Inflammatory macrophage treated with lipopolysaccharide for 1 hour (primary cell): Measurements from ENCODE around the gene GGACT.
"Not testable (repeated sequence)": the region's sequence is repeated elsewhere in the genome, so short reads cannot be mapped to it uniquely, and the experiment has no call there.

Experiments
- DNase-seq, 2 donors: peaks; one replicate each; pipeline ENCODE4 v3.0.0-alpha.2; 2020 to 2022

The GGACT gene

GRCh38 chr13:100528353-100528752 lies 60.2 kb downstream of the GGACT start:
- no peak for DNase-seq

DNA sequence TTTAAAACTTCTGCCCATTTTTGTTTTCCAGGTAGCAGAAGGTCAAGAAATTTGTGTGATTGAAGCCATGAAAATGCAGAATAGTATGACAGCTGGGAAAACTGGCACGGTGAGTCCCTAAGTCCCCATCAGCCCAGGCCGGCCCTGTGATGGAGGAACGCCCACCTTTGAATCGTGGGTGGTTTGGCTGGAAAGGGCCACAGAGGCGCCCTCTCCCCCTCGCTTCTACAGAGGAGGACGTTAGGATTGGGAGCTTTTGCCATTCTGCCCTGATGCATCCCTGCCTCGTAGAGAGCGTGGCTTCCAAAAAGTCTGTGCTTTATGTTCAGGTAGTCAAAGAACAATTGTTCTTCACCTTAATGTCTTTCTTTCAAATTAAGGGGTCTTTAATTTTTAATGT lies 60.9 kb downstream of the GGACT start:
- no peak for DNase-seq

GRCh38 chr13:100526318-100527000 lies 62.1 kb downstream of the GGACT start:
- DNase-seq: no peak

DNA sequence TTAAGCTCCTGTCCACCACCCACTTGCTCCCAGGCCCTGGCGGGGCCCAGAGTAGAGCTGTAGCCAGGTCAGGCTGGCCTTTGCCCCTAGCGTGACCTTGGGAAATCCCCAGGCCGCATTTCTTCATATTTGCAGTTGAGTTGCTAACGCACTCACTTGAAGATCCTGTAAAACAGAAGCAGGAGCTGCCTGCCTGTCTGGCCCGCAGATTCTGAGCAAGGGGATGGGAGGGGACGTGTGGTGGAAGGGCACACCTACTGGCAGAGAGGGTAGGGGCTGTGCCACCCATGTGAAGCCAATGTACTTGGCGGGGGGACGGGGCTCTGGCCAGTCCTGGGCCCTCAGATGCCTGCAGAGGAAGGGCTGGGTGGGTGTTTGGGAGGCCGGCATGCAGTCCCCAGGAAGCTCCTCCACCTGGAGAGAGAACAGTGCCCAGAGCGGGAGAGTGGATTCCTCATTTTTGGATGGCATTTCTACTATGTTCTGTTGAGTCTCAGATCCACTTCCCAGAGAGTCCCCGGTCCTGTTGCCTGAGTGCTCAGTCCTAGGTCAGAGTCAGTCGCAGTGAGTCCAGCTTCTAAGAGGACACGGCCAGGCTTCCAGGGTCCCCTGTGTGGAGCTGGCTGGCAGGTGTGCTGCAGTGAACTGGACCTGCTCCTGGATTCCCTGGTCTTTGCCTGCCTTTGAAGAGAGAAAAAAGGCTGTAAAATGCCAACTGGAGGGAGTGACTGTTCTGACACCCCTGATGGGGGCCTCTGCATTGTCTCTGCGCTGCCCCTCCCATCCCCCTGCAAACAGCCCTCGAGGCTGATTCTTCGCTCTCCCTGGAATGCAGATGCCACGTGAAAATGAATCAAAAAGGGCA lies 62.9 kb downstream of the GGACT start:
- DNase-seq: peak in 1 of 2 donors; percentile 16

DNA sequence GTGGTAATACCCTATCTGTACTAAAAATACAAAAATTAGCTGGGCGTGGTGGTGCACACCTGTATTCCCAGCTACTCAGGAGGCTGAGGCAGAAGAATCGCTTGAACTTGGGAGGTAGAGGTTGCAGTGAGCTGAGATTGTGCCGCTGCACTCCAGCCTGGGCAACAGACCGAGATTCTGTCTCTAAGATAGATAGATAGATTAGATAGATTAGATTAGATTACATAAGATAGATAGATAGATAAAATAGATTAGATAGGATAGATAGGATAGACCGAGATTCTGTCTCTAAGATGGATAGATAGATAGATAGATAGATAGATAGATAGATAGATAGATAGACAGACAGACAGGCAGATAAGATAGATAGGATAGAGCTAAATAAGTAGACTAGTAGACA lies 63.9 kb downstream of the GGACT start:
- not testable (repeated sequence) for DNase-seq

DNA sequence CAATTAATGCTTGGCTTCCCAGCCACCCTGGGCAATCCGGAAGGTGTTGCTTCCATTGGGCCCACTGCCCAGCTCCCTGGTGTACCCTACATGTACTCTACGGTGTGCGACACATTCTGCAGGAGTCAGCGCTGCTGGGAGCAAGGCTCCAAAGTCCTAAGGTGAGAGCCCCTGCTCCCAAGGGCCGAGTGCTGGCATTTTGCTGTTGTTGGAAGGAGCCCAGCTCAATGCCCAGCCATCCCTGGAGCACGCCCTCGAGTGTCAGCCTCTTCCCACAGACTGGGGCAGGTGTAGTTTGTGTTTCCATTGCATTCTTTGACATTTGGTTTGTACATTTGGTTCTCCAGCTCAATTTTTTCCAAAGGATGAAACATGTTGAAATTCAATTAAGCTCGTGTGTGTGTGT lies 64.6 kb downstream of the GGACT start:
- no peak for DNase-seq

DNA sequence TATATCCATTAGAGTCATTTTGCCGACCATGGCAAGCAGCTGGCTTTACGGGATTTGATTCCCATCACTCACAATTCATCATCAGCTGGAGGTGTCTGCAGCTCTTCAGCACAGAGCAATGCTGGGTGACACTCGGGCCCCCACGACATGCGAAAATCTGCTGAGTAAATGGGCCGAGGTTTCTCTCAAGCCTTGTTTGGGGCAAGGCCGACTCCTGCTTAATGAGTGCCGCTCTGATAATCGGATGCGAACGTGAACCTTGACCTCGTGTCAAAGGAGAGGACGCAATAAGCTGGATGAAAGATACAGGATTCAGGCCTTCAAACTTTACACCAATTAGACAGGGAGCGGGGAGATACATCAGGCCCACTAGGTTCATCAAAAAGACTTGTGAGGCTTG lies 65.2 kb downstream of the GGACT start:
- no peak for DNase-seq

DNA sequence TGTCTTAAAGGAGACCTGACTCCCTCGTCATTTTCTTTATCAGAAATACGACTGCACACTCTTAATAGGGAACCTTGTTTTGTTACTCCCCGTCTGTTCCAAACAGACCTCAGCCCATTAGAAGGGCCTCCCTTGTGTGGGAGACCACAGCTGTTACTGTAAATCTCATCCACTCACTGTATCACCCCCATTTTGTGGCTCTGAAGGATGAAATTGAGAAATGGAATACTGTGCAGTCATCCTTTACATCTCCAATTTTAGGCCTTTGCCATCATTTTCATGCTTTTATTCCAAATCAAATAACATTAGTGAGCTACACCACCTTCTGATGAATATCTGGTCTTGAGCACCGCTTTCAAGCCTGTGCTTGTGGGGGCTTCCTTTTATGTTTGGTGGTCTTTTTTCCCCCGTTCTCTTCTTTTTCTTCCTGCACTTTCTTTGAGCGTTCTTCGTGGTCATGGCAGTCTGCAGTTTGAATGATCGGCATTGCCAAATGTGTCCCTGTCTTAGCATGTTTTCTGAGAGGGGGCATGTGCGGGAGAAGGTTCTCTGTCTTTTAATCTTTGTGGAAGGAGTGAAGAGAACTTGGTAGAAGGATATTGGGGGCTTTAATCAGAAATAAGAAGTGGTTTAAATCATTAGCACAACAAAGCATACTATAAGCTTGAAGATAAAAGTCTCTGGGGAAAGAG lies 65.8 kb downstream of the GGACT start:
- no peak for DNase-seq

DNA sequence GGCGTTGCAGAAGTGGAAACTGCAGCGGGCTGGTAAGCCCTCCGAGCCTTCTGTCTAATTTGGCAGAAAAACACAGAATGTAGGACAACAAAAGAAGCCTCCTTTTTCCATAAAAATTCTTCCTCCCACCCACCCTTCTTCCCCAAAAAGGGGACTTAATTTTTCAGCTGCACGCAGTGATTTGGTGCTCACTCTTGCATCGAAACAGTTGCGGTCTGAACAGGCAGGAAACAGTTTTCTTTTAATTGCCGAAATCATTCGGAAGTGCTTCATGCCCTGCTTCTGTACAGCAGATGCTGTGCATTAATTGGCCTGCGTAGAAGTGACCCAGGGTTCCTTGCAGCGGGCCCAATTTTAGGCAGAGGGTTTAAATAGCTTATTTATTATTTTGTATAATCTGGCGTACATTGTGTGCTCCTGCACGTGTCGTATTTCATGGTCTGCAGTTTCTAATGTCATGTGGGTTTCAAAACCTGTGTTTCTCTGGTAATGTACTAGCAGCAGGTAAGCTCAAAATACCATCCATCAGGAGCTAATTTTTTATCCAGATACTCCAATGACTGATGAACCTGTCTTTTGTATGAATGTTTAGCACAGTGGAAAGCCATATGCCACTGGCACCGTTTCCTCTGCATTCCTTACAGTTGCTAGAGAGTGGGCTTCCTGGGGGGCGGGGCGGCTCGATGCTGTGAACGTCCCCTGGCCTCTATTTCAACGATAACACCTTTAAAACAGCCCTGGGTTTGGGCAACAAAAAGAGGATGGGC lies 66.6 kb downstream of the GGACT start:
- DNase-seq: no peak

DNA sequence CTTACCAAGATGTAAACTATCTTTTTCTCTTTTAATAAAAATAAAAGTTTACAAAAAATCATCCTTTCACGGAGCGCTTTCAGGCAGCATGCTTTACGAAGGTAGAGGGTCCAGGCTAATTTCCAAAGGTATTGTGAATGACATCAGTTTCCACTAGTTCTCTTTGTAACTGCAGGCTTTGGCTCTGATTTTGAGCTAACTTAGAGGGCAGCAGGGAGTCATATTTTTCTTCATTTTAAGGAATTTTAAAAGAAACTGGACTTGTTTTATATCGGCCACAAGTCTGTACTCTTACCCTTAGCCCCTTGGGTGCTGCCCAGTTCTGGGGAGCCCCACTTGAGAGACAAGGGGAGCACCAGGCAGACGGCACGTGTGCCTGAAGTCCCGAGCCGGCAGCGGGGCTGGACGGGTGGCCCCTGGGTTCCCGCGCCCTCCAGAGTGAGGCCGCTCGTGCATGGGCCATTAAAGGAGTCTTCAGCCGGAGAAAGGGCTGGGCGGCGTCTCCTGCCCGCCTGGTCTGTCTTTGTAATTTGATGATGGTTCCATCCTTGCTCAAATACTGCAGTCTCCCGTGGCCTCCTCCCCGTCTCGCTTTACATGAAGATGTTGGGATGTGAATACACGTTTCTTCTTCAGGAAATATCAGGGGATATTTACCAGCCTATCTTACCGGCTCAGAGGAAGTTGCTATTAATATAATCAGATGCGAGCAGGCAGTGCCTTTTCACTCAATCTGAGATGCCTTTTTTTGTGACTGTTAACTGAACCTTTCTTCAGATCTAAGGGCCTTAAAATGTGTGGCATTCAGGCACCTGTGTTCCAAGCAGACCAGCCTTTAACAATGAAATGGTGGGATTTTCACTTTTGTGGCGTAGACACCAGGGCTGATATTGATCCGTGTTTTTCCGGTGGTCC lies 67.4 kb downstream of the GGACT start:
- DNase-seq: no peak

GRCh38 chr13:100519626-100520025 lies 69.0 kb downstream of the GGACT start:
- DNase-seq: no peak

- no peak for DNase-seq
Observed at GRCh38 chr13:100518394-100519062, 70.1 kb downstream of the GGACT start.

DNA sequence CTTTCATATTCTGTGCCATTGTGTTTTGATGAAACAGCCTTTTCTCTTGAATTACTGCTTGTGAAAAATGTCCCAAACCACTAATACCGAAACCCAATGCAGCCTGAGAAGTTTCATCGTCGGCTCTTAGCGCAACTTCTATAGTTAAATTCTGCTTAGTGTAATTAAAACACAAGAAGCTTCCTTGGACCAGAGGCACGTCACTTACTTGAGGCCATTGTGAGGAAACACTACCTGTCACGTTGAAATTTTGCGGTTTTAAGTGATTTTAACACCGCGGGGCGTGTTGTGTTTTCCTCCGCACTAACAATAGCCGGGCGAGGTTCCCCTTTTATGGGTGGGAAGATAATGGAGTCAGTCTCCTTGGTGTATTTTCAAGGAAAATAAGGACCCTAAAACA lies 70.9 kb downstream of the GGACT start:
- DNase-seq: no peak

DNA sequence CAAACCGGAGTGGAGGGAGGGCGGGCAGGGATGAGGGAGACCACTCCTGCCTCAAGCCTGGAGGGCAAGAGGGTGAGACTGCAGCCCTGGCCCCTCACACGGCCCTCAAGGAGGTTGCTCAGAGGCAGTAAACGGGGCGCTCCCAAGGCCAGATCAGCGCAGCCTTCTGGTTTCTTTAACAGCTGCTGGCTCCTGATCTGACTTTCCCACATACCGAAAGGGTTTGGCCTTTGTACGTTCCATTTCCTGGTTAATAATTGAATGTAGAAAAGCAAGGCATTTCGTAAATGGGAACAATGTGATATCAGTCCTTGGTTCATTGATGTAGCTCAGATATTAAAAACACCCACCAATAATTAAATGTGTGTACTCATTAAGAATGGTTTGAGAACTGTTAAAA lies 71.5 kb downstream of the GGACT start:
- DNase-seq: no peak

DNA sequence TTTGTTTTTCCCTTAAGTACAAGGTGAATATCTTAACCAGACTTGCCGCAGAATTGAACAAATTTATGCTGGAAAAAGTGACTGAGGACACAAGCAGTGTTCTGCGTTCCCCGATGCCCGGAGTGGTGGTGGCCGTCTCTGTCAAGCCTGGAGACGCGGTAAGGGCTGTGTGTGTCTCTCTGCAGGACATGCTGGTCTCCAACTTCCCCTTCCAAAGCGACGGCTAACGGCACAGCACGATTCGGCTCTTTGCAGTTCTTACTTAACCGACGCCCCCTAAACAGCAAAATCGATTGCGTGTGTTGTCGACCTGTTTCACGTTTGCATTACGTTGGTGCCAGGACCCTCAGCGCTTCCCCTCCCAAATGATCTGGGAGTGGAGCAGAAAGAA lies 73.2 kb downstream of the GGACT start:
- no peak for DNase-seq

- peak; percentile 46 to 87 for DNase-seq
Observed at GRCh38 chr13:100514788-100515409, 73.7 kb downstream of the GGACT start.

GRCh38 chr13:100513987-100514670 lies 74.5 kb downstream of the GGACT start:
- DNase-seq: no peak

- DNase-seq: no peak
Observed at GRCh38 chr13:100513171-100513570, 75.4 kb downstream of the GGACT start.

DNA sequence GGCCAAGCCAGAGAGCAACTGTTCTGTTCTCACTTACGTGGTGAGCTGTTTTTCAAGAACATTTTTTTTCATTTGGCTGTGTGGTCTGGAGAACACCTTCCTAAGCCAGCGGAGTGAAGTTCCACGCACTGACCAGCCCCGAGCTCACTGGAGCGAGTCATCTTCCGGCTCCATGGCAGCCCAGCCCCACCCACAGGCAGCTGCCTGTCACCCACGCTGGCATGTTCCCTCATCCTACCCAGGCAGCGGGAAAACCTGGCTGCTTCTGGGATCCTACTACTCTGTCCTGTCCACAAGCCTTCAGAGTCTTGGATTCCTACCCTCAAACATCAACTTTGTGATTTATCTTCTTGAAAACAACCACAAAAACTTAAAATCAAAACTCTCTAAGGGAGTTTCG lies 76.2 kb downstream of the GGACT start:
- DNase-seq: no peak

- DNase-seq: peak; percentile 45 to 60
Observed at GRCh38 chr13:100511466-100511865, 77.1 kb downstream of the GGACT start.
